Stimulated activated CD8-positive, alpha-beta memory T cell treated with anti-CD3 and anti-CD28 coated beads, Interleukin-4, amount 100 ng/mL, for 1 hour (primary cell): ENCODE measurements around the gene MIPEP.
"Not testable (repeated sequence)": the region's sequence is repeated elsewhere in the genome, so short reads cannot be mapped to it uniquely, and the experiment has no call there.

Experiments
- DNase-seq, 2 donors: peaks; one replicate each; pipeline ENCODE4 v3.0.0-alpha.2; 2020; ENCODE audit warnings: low read depth in 2 of 2, low spot score in 1 of 2

Gene MIPEP

DNA sequence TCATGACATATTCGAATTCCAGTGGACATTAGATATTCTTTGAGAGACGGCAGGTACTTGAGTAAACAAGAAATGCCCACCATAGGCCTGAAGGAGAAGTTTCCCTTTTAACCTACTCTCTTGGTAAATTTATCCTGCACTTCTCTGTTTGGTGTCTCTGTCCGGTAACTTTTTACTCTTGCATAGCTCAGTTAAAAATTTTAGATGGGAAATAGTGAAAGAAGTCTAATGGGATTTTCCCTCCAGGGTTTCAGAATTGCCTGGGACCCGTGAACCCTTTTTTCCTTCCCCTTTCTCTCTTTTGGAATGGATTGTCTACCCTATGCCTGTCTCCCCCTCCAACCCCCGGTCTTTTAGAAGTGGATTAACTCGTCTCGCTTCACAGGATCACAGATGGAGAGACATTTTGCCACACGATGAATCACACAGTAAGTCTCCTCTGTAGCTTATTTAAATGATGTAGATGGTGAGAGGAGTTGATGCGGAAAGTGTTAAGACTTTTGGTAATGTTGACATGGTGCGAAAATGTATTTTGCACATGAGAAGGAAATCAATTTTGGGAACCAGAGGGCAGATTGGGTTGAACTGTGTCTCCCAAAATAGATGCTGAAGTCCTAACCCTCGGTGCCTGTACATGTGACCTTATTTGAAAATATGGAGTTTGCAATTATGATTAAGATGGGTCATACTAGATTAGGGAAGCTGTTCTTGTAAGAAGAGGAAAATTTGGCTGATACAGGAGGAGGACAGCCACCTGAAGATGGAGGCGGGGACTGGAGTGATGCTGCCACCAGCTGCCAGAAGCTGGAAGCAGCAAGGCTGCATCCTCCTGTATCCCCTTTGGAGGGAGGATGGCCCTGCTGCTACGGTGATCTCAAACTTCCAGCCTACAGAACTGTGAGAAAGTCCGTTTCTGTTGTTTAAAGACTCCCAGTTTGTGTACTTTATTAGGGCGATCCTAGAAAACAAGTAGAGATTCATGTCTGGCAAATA is 711 bp upstream of the MIPEP start:
- no peak for DNase-seq

DNA sequence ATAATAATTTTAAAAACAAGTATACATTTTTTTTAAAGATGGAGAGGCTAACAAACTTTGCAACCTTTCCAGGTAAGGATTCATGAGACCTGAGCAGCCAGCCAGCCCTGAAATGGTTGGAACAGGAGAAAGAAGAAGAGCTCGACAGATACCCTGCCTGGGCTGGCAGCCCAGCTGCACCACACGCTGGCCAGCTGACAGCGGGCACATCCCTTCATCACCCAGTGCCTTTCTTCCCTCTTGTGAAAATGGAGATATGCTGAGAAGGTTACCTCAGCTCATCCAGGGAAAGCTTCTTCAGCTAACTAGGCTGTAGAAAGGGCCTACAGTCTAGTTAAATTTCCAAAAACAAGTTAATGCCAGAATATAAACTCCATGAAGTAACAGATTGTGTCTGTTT is 4.8 kb downstream of the MIPEP start:
- DNase-seq, result not testable (repeated sequence)

DNA sequence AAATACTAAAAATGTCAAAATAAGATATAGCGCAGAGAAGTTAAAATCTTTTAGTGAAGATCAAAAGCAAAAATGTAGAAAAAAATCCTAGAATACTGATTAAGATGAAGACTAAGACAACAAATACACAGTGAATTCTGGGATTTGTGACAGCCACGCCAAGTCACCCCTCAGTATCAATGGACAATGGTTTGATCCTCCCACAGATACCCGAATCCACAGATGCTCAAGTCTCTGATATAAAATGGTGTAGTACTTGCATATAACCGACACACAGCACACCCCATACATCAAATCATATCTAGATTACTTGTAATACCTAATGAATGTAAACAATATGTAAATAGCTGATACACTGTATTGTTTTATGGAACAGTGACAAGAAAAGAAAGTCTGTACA is 5.9 kb downstream of the MIPEP start:
- no peak for DNase-seq

DNA sequence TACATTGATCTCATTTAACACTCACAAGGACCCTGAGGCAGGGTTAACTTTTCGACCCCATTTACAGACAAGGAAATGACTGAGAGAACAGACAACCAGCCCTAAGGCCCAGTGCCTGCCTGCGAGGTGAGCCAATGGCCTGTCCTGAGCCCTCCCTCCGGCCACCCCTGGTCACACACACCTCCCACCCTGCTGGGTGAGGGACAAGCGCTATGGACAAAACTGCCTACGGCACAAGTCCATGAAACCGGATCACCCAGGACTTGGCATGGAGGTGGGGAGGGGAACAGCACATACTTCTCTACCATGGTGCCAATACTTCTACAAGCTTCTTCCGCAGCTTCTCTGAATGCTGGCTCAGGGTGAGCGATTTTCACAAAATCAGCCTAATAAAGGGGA is 7.8 kb downstream of the MIPEP start:
- DNase-seq, result not testable (repeated sequence)

DNA sequence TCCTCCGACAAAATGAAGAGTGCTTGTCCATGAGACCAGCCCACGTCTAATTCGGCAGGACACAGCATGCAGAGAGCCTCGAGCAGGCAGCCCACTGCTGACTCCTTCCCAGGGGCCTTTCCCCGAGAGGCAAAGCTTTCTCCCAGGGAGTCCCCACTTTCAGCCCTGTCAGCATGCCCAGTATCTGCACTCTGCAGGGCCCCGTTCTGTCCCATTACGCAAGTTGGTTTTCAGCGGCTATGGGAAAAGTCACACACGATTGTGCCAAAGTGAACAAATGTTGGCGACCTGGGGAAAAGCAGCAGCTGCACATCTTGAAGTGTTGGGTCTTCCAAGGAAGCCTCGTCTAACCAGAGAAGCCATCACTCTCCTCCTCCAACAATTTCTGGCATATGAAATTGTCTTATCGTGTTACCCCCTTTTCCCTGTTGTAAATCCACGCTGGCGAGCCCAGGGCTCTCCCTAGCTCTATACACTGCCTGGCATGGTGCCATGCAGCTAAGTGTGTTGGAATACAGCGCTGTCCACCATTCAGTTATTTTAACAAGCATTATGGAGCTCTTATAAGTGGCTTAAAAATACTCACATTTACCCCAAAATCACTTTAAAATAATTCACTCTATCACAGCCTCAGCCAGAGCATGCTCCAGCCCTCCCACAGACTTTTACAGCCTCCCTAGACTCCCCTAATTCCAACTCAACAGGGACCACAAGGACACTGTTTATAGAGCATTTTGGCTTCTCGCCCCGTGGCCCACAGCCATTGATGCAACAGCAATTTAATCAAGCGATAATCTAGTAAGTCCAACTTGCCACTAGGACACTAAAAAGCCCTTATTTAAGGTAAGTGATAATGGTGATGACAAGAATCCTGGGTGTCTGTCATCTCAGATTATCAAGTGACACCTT is 8.5 kb downstream of the MIPEP start:
- DNase-seq, result not testable (repeated sequence)

DNA sequence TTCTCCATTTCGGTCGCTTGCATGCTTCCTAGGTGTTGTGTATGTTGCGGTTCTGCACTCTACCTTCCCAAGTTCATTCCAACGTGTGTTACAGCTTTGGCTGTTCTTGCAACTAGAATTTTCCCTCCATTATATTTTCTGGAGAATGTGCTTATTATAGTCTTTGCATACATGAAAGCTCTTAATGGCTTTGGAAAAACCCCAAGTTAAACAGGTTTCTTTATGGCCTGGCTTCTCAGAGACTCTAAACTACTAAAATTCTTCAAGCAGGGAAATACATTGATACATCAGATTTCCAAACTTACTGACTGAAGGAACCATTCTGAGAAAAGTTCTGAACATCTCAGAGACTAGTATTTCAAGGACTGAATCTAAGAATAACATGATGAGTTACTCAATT is 11.9 kb downstream of the MIPEP start:
- no peak for DNase-seq

DNA sequence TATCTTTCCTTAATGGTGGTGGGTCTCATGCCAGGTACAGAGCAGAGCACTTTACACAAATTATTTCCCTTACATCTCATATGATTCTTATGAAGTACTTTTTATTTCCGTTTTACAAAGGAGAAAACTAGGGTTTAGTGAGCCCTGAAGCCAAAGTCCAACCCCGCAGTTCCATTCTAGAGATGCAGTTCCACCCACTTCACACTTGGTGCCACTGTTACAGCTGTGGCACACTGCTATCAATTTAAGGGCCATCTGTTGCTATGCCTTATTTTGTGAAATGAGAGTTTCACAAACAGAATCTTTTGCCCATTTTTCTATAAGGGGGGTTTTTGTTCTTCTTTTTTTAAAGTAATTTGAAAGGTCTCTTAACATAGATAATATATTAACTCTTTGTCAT is 12.9 kb downstream of the MIPEP start:
- DNase-seq, result no peak

DNA sequence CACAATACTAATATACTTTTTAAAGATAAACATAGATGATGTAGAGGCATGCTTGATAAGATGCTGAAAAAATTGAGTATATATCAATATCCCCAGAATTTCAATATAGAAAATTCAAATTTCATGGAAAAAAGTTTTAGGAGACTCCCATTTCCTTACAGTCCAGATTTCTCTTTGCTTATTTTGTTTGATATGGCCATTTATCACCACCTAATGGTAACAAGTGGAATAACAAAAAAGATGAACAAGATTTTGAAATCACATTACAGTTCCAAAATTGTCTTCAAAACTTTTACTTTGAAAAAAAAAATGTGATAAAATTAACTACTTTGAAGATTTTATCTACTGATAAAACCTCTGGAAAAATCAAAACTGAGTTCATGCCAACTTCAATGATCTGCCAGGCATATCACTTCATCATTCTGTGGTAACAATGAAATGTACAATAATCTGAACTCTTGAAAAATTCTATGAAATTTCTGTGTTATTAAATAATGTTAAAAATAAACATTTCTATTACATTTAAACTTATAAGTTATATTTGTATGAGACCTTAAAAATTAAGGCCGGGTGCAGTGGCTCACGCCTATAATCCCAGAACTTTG is 17.5 kb downstream of the MIPEP start:
- DNase-seq, result no peak

DNA sequence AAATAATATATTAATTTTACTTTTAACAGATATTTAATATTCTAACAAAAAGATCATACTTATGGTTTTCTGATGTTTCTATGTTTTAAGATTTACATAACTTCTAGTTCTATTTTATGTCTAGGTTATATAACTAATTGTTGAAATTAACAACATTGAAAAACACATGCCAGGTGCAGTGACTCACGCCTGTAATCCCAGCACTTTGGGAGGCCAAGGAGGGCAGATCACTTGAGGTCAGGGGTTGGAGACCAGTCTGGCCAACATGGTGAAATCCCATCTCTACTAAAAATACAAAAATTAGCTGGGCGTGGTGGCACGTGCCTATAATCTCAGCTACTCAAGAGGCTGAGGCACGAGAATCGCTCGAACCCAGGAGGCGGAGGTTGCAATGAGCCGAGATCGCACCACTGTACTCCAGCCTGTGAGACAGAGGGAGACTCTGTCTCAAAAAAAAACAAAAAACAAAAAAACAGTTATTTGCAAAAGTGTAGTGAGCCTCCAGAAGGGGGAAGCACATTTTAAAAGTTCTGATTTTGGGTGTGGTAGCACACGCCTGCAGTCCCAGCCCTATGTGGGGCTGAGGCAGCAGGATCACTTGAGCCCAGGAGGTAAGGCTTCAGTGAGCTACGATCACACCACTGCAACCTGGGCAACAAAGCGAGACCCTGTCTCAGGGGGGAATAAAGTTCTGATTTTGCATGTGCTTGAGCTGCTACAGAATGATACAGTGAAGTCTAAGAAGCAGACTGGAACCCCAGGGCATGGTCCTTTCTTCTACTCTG is 18.7 kb downstream of the MIPEP start:
- no peak for DNase-seq

DNA sequence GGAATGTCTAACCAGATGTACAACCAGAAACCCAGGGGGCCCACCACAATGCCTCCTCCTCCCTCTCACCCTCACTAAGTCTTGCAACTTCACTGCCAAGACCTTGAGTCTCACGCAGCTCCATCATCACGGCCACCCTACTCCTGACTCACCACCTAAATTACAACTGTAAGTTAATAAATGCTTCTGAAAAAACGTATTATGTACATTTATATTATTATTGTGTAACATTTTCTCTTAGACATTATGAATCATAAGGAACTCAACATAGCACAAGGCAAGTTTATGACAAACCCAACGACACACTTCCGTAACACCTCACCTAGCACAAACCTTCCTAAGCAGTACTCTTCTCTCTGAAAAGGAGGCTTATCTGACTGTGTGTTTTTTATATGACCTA is 20.7 kb downstream of the MIPEP start:
- DNase-seq, result no peak

DNA sequence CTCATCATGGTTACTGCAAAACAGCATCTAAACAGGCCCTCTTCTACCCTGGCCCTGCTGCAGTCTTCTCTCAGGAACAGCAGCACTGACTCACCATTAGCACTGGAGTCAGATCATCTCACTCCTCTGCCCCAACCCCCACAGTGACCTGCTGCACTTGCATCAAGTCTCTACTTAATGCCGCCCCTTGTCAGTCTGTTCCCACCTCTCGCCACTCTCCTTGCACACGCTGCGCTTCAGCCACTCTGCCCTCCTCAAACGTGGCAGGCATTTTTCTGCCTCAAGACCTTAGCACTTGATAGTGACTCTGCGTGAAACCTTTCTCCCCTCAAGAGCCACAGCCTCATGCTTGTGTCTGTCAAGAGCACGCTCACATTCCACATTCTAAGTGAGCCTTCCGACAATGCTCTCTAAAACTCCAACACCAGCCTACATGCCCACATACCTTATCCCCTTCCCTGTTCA is 22.1 kb downstream of the MIPEP start:
- DNase-seq, result no peak

DNA sequence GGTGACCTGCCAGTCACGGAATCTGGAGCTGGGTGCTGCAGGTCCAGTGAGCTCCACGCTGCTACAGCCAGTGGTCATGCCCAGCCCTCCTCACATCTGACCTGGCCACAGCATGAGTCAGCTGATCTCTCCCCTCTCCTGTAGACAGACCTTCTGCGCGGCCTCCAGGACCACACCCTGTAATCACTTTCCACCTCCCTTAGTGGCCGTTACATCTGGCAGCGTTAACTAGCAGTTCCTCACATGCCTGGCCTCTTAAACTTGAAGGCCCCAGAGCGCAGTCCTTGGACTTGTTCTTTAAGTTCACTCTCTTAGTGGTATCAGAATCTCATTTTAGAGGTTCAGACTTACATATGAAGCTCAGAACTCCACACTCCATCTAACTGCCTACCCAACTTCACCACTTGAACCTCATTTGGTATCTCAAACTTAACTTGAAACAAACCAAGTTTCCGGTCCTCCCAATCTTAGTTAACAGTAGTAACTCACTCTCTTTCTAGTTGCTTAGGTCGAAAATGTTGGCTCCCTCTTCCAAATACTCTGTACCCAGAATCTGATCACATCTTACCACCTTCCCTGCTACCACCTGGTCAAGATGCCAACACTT is 22.7 kb downstream of the MIPEP start:
- DNase-seq, result no peak

DNA sequence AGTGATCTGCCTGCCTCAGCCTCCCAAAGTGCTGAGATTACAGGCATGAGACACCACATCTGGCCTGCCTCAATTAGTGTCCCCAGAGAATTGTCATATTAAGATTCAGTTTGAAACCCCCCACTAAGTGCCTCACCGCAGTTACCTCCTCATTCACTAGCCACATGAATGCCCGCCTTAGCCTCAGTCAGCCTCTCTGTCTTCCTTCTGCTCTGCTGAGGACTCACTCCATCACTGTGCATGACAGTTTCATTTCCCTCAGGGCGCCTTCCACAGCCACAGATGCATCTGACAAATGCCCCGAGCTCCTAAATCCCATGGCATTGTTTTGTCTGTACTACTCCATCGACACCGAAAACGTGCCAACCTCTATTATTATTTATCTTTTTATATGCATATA is 23.3 kb downstream of the MIPEP start:
- no peak for DNase-seq

DNA sequence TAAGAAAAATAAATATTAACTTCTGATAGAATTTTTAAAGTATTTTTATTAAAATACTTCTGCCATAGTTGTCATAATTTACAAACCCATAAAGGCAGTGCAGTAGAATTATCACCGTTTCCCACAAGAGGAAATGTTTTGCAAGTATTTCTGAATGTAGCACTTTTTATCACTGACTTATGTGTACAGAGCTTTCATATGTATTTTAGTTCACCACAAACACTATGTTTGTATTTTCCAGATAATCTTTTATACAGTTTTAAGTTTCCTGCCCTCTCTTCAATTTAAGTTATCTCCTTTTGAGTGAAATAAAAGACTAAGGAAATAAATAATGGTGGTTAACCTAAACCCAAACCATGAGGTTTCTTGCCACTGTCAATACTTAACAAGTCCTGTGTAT is 24.2 kb downstream of the MIPEP start:
- no peak for DNase-seq

DNA sequence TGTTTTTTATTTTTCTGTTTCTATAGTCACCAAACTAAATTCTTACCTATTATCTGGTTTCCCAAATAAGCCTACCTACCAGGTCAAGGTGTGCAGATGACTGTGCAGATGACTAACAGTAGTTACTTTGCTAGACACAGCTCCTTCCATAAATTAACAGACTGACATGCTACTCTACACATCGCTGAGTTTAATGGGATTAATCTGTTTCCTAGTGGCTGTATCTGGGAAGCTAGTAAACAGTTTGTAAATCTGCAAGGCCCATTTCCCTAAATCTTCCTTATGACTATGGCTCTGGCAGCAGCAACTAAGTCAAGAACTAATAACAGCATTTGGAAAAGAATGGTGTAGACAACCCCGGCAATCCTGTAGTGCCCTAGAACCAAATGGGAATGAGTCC is 27.9 kb downstream of the MIPEP start:
- no peak for DNase-seq

DNA sequence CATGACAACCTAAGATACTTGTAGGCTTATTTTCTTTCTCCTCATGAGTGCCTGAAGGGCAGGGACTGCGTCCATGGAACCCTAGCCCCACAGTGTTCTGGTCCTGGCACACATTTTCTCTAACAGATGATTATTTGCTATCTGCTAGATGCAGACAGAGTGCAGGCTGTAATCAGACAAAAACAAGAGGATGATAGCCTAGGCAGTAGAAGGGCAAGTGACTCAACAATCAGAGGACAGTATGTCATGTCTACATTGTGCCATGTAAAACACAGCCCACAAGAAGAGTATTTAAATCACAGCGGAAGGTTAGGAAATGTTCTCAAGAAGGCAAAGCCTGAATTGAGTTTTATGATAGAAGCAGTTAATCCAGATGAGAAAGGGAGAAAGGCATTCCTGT is 29.3 kb downstream of the MIPEP start:
- DNase-seq, result no peak

DNA sequence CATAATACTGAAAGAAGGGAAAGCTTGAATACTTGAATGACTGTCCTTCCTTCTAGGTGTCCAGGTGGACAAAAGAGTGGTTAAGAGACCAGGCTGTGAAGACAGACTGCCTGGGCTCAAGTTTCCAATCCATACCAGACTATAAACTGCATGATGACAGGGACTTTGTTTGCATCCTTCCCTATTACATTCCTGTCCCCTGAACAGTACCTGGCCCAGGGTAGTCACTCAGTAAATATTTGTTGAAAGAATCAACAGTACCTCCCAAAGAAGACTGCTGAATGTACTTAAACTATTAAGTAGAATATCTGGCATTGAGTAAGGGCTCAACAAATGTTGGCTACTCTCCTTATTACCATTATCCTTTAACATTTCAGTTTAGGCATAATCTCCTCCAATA is 29.7 kb downstream of the MIPEP start:
- DNase-seq, result no peak

DNA sequence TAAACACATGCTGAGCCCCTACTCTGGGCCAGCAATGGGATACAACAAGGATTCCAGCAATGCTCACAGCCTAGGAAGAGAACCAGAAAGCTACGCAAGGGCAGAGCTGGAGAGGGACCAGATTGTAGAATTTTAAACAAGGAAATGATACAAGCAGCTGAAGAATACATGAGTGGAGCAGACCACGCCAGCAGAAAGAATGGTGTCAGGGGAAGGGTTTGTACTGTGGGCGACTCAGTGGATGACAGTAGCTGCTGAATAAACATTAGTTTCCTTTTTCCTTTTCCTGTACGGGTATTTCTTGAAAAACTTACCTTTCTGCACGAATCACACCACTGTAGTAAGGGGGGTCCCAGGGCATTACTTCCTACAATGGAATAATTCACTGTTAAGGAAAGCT is 30.7 kb downstream of the MIPEP start:
- no peak for DNase-seq

DNA sequence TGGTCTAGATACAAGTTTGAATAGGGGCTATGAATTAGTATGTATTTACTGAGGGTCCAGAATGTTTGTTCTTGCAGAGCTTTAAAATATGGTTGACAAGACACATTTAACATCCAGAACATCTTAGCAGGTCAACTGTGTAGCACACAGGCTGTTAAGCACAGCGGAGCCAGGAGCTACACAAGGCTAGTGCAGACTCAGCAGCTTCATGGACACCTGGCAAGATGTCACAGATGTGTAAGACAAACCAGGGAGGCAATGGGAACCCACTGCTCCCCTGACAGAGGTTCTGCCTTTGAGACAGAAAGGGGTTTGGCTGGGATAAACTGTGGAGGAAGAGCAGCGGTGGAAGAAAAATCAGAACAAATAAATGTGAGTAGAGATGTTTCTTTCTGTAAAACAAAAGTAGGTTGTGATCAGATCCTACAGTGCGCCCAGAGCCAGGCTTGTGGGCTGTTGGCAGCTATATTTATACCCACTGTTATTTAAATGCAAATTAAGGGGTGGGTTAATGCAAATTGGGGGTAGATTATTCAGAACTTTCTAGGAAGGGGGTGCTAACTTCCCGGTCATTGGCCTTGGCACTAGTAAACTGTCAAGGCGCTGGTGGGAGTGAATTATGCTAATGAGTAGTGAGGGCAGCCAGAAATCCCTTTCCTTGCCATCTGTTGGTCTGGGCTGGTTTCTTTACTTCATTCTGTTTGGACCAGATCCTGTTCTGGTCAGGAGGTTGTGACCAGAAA is 33.0 kb downstream of the MIPEP start:
- DNase-seq, result no peak

DNA sequence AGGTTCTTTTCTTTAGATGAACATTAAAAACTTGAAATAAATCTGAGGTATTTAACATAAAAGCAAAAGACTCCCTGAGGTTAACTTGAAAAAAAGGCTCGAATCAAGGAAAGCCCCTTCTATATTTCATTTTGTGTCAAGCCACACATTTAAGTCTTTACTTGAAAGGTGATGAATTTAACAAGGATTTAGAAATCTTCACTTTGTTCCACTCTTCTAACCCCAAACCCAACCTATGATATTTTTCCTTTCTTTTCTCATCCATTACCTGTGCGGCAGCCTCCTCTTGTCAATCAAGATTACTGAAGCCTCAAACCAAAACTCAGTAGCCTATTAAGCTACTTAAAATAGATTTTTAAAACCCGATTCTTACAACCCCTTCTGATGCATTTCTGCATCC is 33.8 kb downstream of the MIPEP start:
- no peak for DNase-seq
